Fibroblast of the aortic adventitia (primary cell): Measurements from ENCODE around the gene TRDN. TPM values are rescaled to one million over a fixed set of nuclear protein-coding genes. Genes with fewer than 3 reads are reported as not detected.
"Not testable (repeated sequence)": the region's sequence is repeated elsewhere in the genome, so short reads cannot be mapped to it uniquely, and the experiment has no call there.

ENCODE experiments used
- DNase-seq: peaks from one replicate; pipeline ENCODE4 v3.0.0-alpha.2; 2010; ENCODE audit warnings: low read depth
- H3K4me3 ChIP-seq: 2 replicates; pipeline ENCODE4 v1.5.1; 2011; ENCODE audit warnings: low read depth, mild to moderate bottlenecking, control low read depth, low read length, moderate library complexity
- CTCF ChIP-seq: IDR thresholded peaks from 2 replicates; pipeline ENCODE4 v1.5.1; 2011; ENCODE audit warnings: mild to moderate bottlenecking, low read length, control low read depth, inconsistent platforms; ENCODE audit not compliant: insufficient read depth
- total RNA-seq: library from RNA; depleted of rRNA; stranded (reverse); fragments of >200 nt; gene quantifications from 2 replicates; pipeline ENCODE4 v1.2.3, GENCODE V29; 2012; ENCODE audit warnings: low replicate concordance

The TRDN gene
- total RNA-seq, 1 donor: under 0.01 TPM

- DNase-seq: peak; percentile 17
- no peak for TF ChIP-seq CTCF
Measured at GRCh38 chr6:123323452-123324329, 313.1 kb downstream of the TRDN start.

GRCh38 chr6:123321020-123321419 is 315.7 kb downstream of the TRDN start:
- TF ChIP-seq CTCF: no peak
- DNase-seq: no peak

More at GRCh38 chr6:123323452-123324329, 313.1 kb downstream of the TRDN start:
- no peak overlapping the region for H3K4me3 ChIP-seq

GRCh38 chr6:123316733-123317323 is 319.9 kb downstream of the TRDN start:
- H3K4me3 ChIP-seq: no peak overlapping the region
- TF ChIP-seq CTCF: peak; percentile 32
- peak; percentile 45 for DNase-seq

More at GRCh38 chr6:123321020-123321419, 315.7 kb downstream of the TRDN start:
- H3K4me3 ChIP-seq: no peak overlapping the region

- not testable (repeated sequence) for DNase-seq, H3K4me3 ChIP-seq
Measured at GRCh38 chr6:123314459-123314858, 322.3 kb downstream of the TRDN start.

- no peak for TF ChIP-seq CTCF
Measured at GRCh38 chr6:123309130-123309529, 327.6 kb downstream of the TRDN start.

GRCh38 chr6:123306334-123306733 is 330.4 kb downstream of the TRDN start:
- H3K4me3 ChIP-seq: no peak overlapping the region
- no peak for DNase-seq
- no peak for TF ChIP-seq CTCF

More at GRCh38 chr6:123309130-123309529, 327.6 kb downstream of the TRDN start:
- no peak for DNase-seq
- no peak overlapping the region for H3K4me3 ChIP-seq

- no peak for TF ChIP-seq CTCF
- no peak overlapping the region for H3K4me3 ChIP-seq
- DNase-seq: no peak
Measured at GRCh38 chr6:123295672-123296071, 341.1 kb downstream of the TRDN start.
